Heart right ventricle (tissue), 16 donors: Measurements from ENCODE around the gene PGAM2. TPM values are rescaled to one million over a fixed set of nuclear protein-coding genes. Genes with fewer than 3 reads are reported as not detected.

Experiments used
- ATAC-seq, 8 donors: fragments of 200-7000 bp; cut with Tn5 transposase; one replicate each; pipeline ENCODE4 v1.9.1; 2020; ENCODE audit warnings: mild to moderate bottlenecking in 8 of 8, moderate library complexity in 8 of 8, moderate number of reproducible peaks in 1 of 8
- DNase-seq, 2 donors: peaks; one replicate each; pipeline ENCODE4 v3.0.0-alpha.2; 2020
- H3K27ac ChIP-seq, 10 donors: fragments of 200-600 bp; sonication (generic) in 2 of 10; one replicate each; pipeline versions ENCODE4 v1.5.0 to v1.8.0; 2020 to 2022; ENCODE audit warnings: mild to moderate bottlenecking in 3 of 10
- H3K27me3 ChIP-seq, 7 donors: fragments of 200-600 bp; one replicate each; pipeline ENCODE4 v1.8.0; 2021 to 2022; ENCODE audit warnings: mild to moderate bottlenecking in 2 of 7
- H3K36me3 ChIP-seq, 9 donors: fragments of 200-600 bp; sonication (generic) in 1 of 9; one replicate each; pipeline versions ENCODE4 v1.5.0 to v1.8.0; 2020 to 2022; ENCODE audit warnings: mild to moderate bottlenecking in 2 of 9
- H3K4me1 ChIP-seq, 9 donors: fragments of 200-600 bp; sonication (generic) in 1 of 9; one replicate each; pipeline versions ENCODE4 v1.5.0 to v1.8.0; 2020 to 2022; ENCODE audit warnings: mild to moderate bottlenecking in 4 of 9
- H3K4me3 ChIP-seq, 10 donors: fragments of 200-600 bp; sonication (generic) in 2 of 10; one replicate each; pipeline versions ENCODE4 v1.5.0 to v1.8.0; 2020 to 2022; ENCODE audit warnings: mild to moderate bottlenecking in 7 of 10, moderate library complexity in 2 of 10
- H3K9me3 ChIP-seq, 11 donors: fragments of 200-600 bp in 10 of 11; sonication (generic) in 2 of 11; one replicate each; pipeline versions ENCODE4 v1.5.0 to v1.8.0; 2013 to 2022; ENCODE audit warnings: mild to moderate bottlenecking in 2 of 11, control low read depth in 1 of 11, moderate library complexity in 1 of 11
- WGBS, 2 donors: extraction: QIAGEN DNeasy Blood & Tissue Kit; methylation state at CpG; one replicate each; pipeline ENCODE4 v1.1.7; 2013; ENCODE audit warnings: inconsistent platforms in 1 of 2; 5-methylcytosine and 5-hydroxymethylcytosine counted together
- intact Hi-C, 10 donors: fragments of 100-400 bp; cut with DNase I; formaldehyde crosslinking; loops; one replicate each; pipeline versions ENCODE4 v1.11.1 to v1.14.2; 2022
- polyA plus RNA-seq, 2 donors: library from polyadenylated mRNA; stranded (reverse); fragments of 200-250 nt; gene quantifications; one replicate each; pipeline ENCODE4 v1.2.3, GENCODE V29; 2013
- total RNA-seq, 10 donors: library from RNA; stranded (reverse); fragmentation: NEBNext Ultra II Directional in 3 of 10; extraction: Animal tissue kit (Norgen Biotek cat#: 25700) in 3 of 10; gene quantifications; one replicate each; pipeline versions ENCODE4 v1.2.1 to v1.2.4, GENCODE V29; 2021 to 2023
- TF ChIP-seq, protein P1 (sequence below), 9 donors: fragments of 200-600 bp; sonication (generic) in 2 of 9; IDR thresholded peaks; one replicate each; pipeline versions ENCODE4 v1.5.0 to v1.8.0; 2021 to 2022; ENCODE audit warnings: antibody characterized with exemption in 9 of 9, mild to moderate bottlenecking in 5 of 9, moderate library complexity in 1 of 9
- donor health status: Arrhythmogenic right ventricular cardiomyopathy.
- donor health status: ischemic (EF 13 %, LVEDD 7.1; RV severe dilation, severe dysfunction).
- donor health status: healthy with polysubstance abuse.
- donor health status: DM: no; HTN: yes; CAD: no.
- donor health status: DM: no; HTN: no; CAD: no.
- donor health status: ischemic (EF 25% LVEDD 6.9; RV normal size, moderate dysfunction).
- donor health status: ischemic (EF 25% LVEDD 5.7; RV mildly dilated, moderate dysfunction).
- donor health status: healthy.
- donor health status: DM: yes; HTN: yes; CAD: no.
- donor health status: Ischemic cardiomyopathy.
- donor health status: ischemic (EF 35%, LVEDD 5.7; RV mildly dilated, moderate dysfunction).
- donor health status: nonischemic (EF 11% LVEDD 7.7; RV severe dilation, severe dysfunction).
- donor health status: DM: yes; HTN: yes; CAD: no.
- donor health status: PGD.
- donor health status: ischemic (EF 29% LVEDD 5.4; RV normal size, mild dysfunction).
- donor health status: nonischemic (EF 23%, LVEDD 6.1; RV moderate dilation, normal function).

Gene PGAM2
- total and polyA plus RNA-seq, 12 donors: 367 to 2,327 (median 557) TPM

- peaks cover 28 to 90% (median 65%) of the 10 kb centered on the region in 9 donors for H3K4me1 ChIP-seq
- H3K27ac ChIP-seq: peak overlapping the region in 6 of 10 donors; percentile 2 to 84 (median 62)
- no peak for DNase-seq
- H3K4me3 ChIP-seq: no peak overlapping the region
- TF ChIP-seq, protein P1, sequence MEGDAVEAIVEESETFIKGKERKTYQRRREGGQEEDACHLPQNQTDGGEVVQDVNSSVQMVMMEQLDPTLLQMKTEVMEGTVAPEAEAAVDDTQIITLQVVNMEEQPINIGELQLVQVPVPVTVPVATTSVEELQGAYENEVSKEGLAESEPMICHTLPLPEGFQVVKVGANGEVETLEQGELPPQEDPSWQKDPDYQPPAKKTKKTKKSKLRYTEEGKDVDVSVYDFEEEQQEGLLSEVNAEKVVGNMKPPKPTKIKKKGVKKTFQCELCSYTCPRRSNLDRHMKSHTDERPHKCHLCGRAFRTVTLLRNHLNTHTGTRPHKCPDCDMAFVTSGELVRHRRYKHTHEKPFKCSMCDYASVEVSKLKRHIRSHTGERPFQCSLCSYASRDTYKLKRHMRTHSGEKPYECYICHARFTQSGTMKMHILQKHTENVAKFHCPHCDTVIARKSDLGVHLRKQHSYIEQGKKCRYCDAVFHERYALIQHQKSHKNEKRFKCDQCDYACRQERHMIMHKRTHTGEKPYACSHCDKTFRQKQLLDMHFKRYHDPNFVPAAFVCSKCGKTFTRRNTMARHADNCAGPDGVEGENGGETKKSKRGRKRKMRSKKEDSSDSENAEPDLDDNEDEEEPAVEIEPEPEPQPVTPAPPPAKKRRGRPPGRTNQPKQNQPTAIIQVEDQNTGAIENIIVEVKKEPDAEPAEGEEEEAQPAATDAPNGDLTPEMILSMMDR (IDR thresholded peaks at IDR 0.05): no peak
- intact Hi-C loops: loop anchor here in 2 of 10 donors (5.0 to 10.0 kb wide), 2 partner anchors 46 to 119 kb away; partner anchors contain the start of gene POLD2 (in 1 of the 2)
- no peaks in the 10 kb centered on the region for H3K9me3 ChIP-seq
- 93 to 96% methylated on average over 20 of the region's 20 CpGs for WGBS, 2 donors
- H3K36me3 ChIP-seq: peaks cover 0 to 82% (median 53%) of the 10 kb centered on the region in 9 donors
- no peaks in the 10 kb centered on the region for H3K27me3 ChIP-seq
- no peak for ATAC-seq
These were observed 10.9 kb upstream of the PGAM2 start for GRCh38 chr7:44076101-44076895.

GRCh38 chr7:44075296-44076075, 10.1 kb upstream of the PGAM2 start:
- Histone ChIP-seq H3K36me3 (peaks cover 0 to 79% (median 51%) of the 10 kb centered on the region in 9 donors), H3K4me3 (no peak overlapping the region), H3K27me3 (no peaks in the 10 kb centered on the region), H3K9me3 (no peaks in the 10 kb centered on the region), H3K27ac (peak overlapping the region in 3 of 10 donors; percentile 31 to 84 (median 45)), H3K4me1 (peaks cover 25 to 85% (median 57%) of the 10 kb centered on the region in 9 donors)
- WGBS, 2 donors: 93 to 96% methylated on average over 17 of the region's 17 CpGs
- intact Hi-C loops: loop anchor here in 2 of 10 donors (5.0 to 10.0 kb wide), 2 partner anchors 47 to 119 kb away; partner anchors contain the start of gene POLD2 (in 1 of the 2)
- TF ChIP-seq, protein P1 (IDR thresholded peaks at IDR 0.05): no peak
- DNase-seq (no peak), ATAC-seq (no peak)

GRCh38 chr7:44074349-44074695, 9.0 kb upstream of the PGAM2 start:
- DNase-seq (no peak), ATAC-seq (no peak)
- no peaks in the 10 kb centered on the region for H3K27me3 ChIP-seq
- peaks cover 0 to 67% (median 39%) of the 10 kb centered on the region in 9 donors for H3K36me3 ChIP-seq
- H3K9me3 ChIP-seq: no peaks in the 10 kb centered on the region
- peak overlapping the region in 4 of 10 donors; percentile 14 to 25 (median 20) for H3K4me3 ChIP-seq
- intact Hi-C loops: loop anchor here in 6 of 10 donors (5.0 to 10.0 kb wide), 4 partner anchors 120 to 403 kb away; partner anchors contain the start of gene YKT6 (in 1 of the 6)
- peak overlapping the region in 9 of 10 donors; percentile 64 to 93 (median 74) for H3K27ac ChIP-seq
- TF ChIP-seq, protein P1 (IDR thresholded peaks at IDR 0.05): no peak
- 87 to 92% methylated on average over 13 of the region's 13 CpGs for WGBS, 2 donors
- H3K4me1 ChIP-seq: peaks cover 25 to 73% (median 56%) of the 10 kb centered on the region in 9 donors
